ENCODE results near the gene GALNT16.

The GALNT16 gene

GRCh38 chr14:69405762-69406161 lies 145.8 kb downstream of the GALNT16 start:
- DNase-seq (ENCODE audit: low spot score), result no peak
